Measurements from ENCODE around the gene YBX2. TPM values are rescaled to one million over a fixed set of nuclear protein-coding genes. Genes with fewer than 3 reads are reported as not detected.
A peak's percentile ranks its signal among the peaks of the same experiment; 100 is the strongest.

The YBX2 gene
- total RNA-seq, 1 experiment from 2014 or later: 0.39 TPM

DNA sequence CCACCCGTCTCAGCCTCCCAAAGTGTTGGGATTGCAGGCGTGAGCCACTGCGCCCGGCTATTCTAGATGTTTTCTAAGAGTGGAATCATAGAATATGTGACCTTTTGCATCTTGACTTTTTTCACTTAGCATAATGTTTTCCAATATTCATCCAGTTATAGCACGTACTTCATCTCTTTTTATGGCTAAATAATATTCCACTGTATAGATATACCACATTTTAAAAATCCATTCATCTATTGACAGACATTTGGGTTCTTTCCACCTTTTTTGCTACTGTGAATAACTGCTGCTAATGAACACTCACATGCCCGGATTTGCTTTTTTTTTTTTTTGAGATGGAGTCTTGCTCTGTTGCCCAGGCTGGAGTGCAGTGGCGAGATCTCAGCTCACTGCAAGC lies 9.7 kb upstream of the YBX2 start:
- DNase-seq (ENCODE audit: low read depth): no peak

DNA sequence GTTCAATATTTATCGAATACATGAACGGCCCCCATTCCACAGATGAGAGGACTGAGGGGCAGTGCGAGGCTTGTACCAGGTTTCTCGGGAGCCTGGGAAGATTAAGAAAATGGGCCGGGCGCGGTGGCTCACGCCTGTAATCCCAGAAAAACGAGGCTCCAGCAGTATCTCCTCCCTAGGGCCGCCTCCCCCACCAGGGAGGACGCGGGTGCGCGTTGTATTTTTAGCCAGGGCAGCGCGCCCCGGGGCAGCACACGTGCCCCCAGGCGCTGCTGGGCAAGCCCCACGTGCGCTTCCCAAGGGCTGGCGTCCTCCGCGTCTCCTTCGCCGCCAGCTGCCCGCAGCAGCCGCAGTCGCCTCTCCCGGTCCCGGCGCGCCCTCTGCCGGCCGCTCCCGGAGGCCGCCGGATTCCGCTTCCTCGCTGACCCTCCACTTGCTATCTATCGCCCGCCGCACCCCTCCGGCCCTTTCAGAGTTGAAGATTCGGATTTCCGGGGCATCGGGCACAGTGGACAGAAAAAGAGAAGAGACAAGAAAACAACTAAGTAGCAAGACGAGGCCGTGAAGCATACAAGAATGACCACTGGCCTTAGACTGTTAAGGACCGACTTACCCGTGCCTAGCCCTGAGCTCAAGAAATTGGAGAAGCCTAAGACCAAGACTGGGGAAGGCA lies 1.9 kb upstream of the YBX2 start:
- peak; percentile 73 for DNase-seq (ENCODE audit: low read depth)

DNA sequence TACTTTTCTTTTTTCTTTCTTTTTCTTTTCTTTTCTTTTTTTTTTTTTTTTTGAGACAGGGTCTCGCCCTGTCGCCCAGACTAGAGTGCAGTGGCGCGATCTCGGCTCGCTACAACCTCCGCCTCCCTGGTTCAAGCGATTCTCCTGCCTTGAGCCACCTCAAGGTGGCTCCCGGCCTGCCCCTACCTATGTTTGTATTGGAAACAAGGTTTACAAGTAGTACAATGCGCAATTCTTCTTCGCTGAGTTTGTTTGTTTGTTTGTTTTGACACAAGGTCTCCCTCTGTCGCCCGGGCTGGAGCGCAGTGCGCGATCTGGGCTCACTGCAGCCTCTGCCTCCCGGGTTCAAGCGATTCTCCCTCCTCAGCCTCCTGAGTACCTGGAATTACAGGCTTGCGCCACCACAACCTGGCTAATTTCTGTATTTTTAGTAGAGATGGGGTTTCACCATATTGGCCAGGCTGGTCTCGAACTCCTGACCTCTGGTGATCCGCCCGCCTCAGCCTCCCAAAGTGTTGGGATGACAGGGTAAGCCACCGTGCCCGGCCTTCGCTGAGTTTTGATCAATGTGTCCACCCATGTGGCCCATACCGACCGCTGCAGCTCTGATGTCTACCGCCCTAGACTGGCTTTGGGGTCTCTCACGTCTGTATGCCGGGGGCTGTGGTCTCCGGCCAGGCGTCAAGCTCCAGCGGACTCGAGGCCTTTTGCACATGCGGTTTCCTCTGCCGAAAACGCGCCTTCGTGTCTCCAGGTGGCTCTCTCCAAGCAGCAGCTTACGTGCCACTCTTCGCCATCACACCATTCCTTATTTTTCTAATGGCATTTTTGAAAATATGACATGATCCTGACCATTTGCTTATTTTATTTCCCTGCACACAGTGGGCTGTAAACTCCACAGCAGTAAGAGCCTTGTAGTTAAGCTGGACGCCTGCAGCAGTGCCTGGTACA lies 1.1 kb upstream of the YBX2 start:
- DNase-seq (ENCODE audit: low read depth): no peak

DNA sequence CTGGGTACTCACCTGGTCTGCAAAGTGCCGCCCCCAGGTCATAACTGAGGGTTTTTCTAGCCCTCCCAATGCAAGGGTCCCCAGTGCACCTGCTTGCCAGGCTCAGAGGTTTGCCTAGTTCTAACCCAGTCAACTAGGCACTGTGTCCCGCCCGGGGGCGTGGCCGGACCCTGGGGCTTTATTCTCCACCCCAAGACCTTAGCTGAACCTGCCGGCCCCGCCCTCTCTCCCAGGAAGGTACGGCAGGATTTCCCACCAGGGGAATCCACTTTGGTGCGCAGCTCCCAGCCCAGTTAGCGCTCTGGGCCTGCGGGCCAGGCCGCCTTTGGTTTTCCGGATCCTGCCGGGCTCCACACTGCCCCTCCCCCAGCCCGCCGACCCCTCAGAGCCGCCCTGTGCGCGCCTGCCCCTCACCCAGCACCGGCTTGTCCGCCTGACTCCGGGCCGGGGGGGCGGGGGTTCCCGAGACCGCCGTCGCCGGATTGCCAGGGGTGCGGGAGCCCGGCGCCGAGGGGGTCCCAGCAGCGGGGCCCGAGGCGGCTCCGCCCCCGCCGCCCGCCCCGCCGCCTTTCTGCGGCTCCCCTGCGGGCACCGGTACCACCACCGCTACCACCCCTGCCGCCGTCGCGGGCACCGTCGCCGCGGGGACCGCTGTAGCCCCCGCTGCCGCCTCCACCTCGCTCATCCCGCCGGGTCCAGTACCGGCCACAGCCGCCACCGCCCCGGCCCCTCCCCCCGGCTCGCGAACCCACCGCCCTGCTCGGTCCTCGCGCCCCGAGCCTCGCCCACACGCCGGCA lies 424 bp downstream of the YBX2 start:
- DNase-seq (ENCODE audit: low read depth): no peak

DNA sequence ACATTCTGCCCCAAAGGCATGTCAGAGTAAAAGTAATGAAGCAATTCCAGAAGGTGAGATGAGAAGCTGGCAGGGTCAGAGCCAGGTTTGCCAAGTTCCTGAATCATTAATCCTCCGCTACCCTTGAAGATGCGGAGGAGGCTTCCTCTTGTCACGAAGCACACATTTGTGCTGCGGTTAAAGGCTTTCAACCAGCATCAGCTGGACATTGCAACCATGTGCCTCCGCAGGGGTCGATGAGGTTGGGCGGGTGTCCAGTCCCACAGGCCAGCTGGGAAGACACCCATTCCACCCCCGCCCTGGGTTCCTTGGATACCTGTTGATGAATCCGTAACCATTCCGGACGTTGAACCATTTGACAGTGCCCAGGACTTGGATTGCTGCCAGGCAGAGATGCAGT lies 1.3 kb downstream of the YBX2 start:
- peak; percentile 76 for DNase-seq (ENCODE audit: low read depth)

DNA sequence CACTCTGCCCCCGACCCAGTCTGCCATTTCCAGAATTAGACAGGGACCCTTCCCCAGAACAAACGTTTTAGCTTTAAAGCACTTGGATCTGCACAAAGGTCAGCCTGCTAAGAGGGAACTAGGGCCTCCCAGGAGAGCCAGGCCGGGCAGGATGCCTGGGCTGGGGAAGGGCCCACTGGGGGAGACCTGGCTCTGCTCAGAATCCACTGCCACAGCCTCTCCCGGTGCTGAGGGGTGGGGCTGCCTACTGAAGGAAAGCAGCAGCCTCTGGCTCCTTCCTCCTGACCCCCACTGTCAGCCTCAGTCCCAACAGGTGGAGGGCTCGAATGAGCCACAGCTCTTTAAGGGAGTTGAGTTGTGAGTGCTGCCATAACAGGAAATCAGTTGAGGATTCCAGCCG lies 1.7 kb downstream of the YBX2 start:
- DNase-seq (ENCODE audit: low read depth): no peak

DNA sequence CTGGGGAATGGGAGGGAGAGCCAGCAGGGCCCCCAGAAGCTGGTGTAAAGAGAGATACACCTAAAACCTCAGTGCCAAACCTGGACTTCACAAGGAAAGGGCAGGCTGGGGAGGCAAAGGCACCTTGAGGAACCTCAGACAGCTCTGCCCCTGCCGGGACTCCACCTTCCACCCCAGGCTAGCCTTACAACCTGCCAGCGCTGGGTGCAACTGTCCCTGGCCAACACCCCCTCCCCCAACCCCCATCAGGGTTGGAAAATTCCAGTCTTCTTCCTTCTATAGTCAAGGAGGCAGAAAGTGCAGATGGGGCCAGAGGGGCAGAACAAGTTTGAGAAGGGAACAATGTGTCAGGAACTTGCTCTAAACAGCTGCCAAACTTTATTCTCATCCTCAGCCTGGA lies 2.2 kb downstream of the YBX2 start:
- DNase-seq (ENCODE audit: low read depth): no peak

DNA sequence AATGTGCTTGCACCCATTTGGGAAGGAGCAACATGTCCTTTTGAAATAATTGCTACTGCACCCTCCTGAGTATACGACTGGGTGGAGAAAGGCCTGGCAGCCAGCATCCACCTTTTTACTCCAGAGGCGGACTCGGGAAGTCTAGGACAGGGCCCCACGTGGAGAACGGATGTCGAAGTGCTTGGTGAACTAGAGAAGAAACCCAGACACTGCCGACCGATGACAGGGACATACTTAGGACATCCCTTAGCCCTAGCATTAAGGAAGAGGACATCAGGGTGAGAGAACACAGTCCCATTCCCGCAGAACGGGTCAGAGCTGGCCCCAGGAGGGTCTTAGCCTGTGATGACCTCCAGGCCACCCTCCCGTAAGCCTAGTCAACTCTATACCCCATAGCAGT lies 3.8 kb downstream of the YBX2 start:
- DNase-seq (ENCODE audit: low read depth): no peak

DNA sequence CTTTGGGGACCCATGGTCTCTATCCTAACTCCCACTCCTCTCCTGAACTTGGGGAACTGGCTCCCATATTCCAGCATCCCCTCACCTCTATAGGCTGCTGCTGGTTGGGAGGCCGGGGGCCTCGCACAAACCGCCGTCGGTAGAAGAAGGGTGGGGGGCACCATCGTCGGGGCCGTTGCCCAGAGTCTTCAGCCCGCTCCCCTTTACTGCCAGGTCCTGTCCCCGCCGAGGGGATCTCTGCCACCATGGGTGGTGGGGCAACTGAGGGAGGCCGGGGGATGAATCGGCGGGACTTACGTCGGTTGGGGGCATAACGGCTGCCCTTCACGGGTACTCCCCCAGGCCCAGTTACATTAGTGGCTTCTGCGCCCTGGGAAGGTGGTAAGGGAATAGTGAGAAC lies 4.3 kb downstream of the YBX2 start:
- no peak for DNase-seq (ENCODE audit: low read depth)

DNA sequence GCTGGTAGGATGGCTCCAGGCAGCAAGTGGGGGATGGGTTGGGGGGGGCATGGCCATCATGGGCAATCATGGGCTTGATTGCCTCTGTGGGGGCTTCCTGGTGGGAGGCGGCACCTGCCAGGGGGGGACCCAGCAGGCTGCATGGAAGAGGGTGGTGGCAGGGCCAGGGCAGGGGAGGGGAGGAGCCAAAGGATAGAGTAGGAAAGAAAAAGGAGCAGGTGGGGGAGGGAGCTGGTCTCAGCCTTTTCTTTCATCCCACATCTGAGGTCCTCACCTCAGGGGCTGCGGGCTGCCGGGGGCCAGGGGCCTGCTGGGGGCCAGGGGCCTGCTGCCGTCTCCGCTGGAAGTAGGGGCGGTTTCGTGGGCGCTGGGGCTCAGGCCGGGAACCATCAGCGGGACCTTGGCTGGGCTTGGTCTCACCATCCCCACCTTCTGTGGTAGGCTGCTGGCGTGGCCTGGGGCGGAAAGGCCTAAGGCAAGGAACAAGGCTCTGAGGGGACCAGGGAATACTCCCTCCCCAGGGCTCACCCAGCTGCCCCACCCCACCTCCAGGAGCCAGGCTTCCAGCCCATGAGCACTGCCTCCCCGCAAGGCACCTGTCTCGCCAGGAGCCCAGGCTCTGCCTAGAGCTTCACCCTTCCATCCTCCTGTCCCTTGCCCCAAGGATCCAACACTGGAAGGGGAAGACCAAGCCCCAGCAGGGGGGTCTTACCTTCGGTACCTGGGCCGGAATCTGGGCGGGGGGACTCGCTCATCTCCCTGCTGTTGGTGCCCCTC lies 5.0 kb downstream of the YBX2 start:
- no peak for DNase-seq (ENCODE audit: low read depth)

DNA sequence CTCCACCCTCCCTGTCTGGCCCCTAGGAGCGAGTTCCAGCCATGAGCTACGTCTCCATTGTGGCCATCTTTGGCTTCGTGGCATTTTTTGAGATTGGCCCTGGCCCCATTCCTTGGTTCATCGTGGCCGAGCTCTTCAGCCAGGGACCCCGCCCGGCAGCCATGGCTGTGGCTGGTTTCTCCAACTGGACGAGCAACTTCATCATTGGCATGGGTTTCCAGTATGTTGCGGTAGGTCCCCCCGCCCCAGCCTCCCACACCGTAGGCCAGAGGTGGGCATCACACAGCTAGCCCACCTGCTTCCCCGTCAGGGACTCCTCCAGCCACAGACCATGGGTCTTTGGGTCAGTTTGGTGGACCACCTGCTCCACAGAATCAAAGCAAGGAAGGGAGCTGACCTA lies 8.8 kb downstream of the YBX2 start:
- no peak for DNase-seq (ENCODE audit: low read depth)

DNA sequence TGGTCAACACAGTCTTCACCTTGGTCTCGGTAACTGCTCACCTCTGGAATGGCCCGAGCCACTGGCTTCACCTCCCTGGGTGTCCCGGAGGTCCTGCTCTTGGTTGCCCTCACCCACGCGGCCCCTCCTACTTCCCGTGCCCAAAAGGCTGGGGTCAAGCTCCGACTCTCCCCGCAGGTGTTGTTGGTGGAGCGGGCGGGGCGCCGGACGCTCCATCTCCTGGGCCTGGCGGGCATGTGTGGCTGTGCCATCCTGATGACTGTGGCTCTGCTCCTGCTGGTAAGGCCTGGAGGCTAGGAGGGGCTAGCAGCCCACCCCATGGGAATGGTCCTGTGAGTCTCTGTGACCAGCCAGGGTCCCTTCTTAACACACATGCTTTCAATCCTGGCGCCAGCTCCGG lies 9.5 kb downstream of the YBX2 start:
- DNase-seq (ENCODE audit: low read depth): no peak

DNA sequence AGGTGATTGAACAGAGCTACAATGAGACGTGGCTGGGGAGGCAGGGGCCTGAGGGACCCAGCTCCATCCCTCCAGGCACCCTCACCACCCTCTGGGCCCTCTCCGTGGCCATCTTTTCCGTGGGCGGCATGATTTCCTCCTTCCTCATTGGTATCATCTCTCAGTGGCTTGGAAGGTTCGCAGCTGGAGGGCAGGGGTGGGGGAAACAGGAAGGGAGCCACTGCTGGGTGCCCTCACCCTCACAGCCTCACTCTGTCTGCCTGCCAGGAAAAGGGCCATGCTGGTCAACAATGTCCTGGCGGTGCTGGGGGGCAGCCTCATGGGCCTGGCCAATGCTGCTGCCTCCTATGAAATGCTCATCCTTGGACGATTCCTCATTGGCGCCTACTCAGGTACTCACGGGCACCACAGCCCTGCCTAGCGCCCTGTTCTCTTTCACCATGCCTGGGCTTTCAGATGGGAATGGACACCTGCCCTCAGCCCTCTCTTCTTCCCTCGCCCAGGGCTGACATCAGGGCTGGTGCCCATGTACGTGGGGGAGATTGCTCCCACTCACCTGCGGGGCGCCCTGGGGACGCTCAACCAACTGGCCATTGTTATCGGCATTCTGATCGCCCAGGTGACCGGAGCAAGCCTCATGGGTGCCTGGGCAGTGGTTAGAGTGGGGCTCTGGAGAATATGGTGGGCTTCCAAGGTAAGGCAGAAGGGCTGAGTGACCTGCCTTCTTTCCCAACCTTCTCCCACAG lies 10.8 kb downstream of the YBX2 start:
- no peak for DNase-seq (ENCODE audit: low read depth)

DNA sequence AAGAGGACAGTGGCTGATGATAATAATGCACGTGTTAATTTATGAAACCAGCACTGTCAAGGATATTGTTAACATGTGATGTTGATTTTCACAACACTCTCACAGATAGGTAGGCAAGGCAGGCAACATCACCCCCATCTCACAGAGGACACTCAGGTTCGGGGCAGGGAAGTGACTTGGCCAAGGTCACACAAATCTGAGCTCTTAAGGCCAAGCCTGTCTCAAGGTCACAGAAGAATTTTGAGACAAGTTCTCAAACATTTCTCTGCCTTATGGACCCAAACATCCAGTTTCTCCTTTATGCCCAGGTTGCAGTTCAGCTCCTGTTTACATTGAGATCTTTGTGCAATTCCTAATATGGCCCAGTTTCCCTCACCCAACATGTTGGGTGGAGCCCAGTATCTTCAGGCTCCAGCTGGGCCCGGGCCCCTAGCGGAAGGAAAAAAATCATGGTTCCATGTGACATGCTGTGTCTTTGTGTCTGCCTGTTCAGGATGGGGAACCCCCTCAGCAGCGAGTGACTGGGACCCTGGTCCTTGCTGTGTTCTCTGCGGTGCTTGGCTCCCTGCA lies 11.6 kb downstream of the YBX2 start:
- DNase-seq (ENCODE audit: low read depth): no peak

DNA sequence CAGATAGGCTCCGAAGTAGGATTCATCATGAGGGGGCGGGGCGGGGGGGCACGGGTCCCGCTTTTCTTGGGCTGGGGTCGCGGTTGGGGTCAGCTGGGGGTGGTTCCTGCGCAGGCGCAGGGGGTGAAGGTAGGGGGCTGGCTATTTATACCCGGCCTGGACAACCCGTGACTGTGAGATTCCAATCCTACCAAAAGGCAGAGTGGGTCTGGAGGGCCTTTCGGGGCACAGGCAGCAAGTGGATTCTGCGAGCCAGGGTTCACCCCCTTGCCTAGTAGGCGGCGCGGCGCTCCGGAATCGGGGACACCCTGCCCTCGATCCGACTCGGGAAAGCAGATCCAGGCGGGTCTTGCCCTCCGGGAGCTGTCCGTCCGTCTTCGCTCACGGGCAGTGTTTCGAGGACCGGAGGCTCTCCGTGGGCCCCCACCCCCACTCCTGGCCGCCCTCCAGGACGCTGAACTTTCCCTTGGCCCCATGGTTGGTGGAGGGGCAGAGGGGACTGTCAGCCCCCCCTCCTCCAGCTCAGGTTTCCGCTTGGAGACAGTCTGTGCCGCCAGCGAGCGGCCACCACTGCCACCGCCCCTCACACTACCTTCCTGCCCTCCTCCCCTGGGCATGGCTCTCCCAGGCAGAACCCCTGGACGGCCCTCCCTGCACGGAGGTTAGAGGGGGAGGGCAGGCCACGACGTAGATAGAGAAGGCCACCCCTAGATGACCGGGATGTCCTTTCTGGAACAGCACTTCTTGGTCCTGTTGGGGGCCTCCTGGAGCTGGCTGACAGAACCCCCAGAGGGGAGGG lies 12.3 kb downstream of the YBX2 start:
- no peak for DNase-seq (ENCODE audit: low read depth)

DNA sequence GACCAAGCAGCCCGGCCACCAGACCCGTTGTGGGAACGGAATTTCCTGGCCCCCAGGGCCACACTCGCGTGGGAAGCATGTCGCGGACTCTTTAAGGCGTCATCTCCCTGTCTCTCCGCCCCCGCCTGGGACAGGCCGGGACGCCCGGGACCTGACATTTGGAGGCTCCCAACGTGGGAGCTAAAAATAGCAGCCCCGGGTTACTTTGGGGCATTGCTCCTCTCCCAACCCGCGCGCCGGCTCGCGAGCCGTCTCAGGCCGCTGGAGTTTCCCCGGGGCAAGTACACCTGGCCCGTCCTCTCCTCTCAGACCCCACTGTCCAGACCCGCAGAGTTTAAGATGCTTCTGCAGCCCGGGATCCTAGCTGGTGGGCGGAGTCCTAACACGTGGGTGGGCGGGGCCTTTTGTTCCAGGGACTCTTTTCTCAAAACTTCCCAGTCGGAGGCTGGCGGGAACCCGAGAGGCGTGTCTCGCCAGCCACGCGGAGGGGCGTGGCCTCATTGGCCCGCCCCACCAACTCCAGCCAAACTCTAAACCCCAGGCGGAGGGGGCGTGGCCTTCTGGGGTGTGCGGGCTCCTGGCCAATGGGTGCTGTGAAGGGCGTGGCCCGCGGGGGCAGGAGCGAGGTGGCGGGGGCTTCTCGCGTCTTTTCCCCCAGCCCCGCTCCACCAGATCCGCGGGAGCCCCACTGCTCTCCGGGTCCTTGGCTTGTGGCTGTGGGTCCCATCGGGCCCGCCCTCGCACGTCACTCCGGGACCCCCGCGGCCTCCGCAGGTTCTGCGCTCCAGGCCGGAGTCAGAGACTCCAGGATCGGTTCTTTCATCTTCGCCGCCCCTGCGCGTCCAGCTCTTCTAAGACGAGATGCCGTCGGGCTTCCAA lies 13.1 kb downstream of the YBX2 start, which contains the start of gene SLC2A4:
SLC2A4 (plus strand) TSS at position 645 of the 879 bp plus-strand sequence; CDS start at position 862, 217 bp downstream.
- DNase-seq (ENCODE audit: low read depth): peak; percentile 91

DNA sequence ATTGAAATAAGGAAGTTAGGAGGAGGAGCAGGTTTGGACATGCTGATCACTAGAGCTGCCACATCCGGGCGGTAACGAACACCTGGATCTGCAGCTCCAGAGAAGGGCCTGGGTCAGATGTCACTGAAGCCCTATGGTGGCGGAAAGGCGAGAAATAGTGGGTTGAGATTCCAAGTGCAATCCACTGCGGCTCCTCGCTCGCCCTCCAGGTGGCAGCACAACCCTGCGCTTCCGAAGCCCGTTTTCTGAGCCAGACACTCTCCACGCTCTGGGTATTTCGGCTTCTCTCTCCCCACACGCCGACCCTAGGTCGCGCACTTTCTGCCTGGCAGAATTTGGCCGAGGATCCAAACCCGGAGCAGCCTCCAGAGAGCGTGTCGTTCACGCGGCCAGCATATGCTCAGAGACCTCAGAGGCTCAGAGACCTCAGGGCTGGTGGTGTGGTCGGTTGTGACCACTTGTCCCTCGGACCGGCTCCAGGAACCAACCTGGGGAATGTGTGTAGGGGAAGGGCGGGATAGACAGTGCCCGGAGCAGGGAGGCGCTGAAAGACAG lies 13.8 kb downstream of the YBX2 start:
- DNase-seq (ENCODE audit: low read depth): peak; percentile 76

DNA sequence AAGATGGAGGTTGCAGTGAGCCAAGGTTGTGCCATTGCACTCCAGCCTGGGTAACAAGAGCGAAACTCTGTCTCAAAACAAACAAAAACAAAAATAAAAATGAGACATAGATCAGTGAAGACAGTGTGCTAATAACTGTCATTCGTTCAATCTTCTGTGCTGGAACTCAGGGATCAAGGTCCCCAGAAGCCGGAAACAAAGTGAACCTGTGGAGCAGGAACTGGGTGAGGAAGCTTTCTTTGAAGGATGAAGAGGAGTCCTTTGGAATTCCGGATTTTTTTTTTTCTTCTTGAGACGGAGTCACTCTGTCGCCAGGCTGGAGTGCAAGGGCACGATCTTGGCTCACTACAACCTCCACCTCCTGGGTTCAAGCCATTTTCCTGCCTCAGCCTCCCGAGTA lies 15.0 kb downstream of the YBX2 start:
- DNase-seq (ENCODE audit: low read depth): no peak
